ENCODE data around the gene BCL2L11. TPM values are rescaled to one million over a fixed set of nuclear protein-coding genes. Genes with fewer than 3 reads are reported as not detected.
A peak's percentile ranks its signal among the peaks of the same experiment; 100 is the strongest.

The BCL2L11 gene
- total and polyA plus RNA-seq, 2 experiments from 2014 or later, result 12.3 to 25.3 TPM

DNA sequence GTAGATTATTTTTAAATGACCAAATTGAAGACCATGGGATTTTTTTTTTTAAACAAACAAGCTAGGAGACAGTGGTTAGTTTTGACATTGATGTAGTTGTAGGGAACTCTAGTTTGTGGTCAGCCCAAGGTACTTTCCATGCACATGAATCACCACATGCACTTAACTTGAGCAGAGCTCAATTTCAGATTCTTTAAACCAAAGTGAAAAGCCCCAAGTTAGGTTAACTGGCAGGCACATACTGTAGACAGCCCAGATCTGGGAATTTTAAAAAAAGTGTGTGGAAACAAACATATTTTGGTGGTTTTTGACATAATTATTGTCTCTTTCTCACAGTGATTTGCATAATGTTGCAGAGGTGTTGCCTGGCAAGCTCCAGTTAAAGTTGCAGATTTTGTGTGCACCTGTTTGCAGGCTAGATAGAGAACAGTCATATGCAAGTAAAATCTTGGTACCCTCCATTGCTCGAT, 88.4 kb downstream of the BCL2L11 start:
- Histone ChIP-seq H3K27ac (peak overlapping the region; percentile 52), H3K4me2 (no peak overlapping the region), H3K79me2 (no peaks in the 10 kb centered on the region), H4K20me1 (ENCODE audit: insufficient read depth, poor library complexity, severe bottlenecking) (no peaks in the 10 kb centered on the region), H3K9me3 (ENCODE audit: low read depth) (no peaks in the 10 kb centered on the region), H3K36me3 (replicated peaks; ENCODE audit: insufficient read depth, low read depth) (no peaks in the 10 kb centered on the region), H3K9me2 (replicated peaks; ENCODE audit: insufficient read depth) (no peaks in the 10 kb centered on the region), H2AFZ (no peak overlapping the region), H3K27me3 (no peaks in the 10 kb centered on the region), H3K4me3 (no peak overlapping the region), H3K4me1 (ENCODE audit: insufficient read depth) (peaks cover 8% of the 10 kb centered on the region)
- TF ChIP-seq, protein P1, sequence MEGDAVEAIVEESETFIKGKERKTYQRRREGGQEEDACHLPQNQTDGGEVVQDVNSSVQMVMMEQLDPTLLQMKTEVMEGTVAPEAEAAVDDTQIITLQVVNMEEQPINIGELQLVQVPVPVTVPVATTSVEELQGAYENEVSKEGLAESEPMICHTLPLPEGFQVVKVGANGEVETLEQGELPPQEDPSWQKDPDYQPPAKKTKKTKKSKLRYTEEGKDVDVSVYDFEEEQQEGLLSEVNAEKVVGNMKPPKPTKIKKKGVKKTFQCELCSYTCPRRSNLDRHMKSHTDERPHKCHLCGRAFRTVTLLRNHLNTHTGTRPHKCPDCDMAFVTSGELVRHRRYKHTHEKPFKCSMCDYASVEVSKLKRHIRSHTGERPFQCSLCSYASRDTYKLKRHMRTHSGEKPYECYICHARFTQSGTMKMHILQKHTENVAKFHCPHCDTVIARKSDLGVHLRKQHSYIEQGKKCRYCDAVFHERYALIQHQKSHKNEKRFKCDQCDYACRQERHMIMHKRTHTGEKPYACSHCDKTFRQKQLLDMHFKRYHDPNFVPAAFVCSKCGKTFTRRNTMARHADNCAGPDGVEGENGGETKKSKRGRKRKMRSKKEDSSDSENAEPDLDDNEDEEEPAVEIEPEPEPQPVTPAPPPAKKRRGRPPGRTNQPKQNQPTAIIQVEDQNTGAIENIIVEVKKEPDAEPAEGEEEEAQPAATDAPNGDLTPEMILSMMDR (IDR thresholded peaks at IDR 0.05; ENCODE audit: poor library complexity), result no peak
- TF ChIP-seq EZH2 (IDR thresholded peaks at IDR 0.05; ENCODE audit: borderline replicate concordance), result no peak
- DNase-seq (ENCODE audit: low spot score), result no peak
- 86% methylated on average over 1 of the region's 1 CpG for WGBS (ENCODE audit: low lambda C conversion rate, missing lambda C conversion rate)

DNA sequence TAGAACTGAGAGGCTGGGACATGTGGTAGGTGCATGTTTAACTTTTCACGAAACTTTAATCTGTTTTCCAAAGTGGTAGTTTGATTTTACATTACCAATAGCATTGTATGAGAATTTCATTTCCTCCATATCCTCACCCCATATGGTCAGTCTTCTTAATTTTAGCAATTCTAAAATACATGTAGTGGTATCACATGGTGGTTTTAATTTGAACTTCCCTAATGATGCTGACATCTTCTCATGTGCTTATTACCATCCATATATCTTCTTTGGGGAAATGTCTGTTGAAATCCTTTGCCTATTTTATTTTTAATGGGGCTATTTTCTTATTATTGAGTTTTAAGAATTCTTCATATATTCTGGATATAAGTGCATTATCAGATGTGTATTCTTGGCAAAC, 89.3 kb downstream of the BCL2L11 start:
- TF ChIP-seq, protein P1 (IDR thresholded peaks at IDR 0.05; ENCODE audit: poor library complexity), result no peak
- TF ChIP-seq EZH2 (IDR thresholded peaks at IDR 0.05; ENCODE audit: borderline replicate concordance) (no peak), EZH2phosphoT487 (IDR thresholded peaks at IDR 0.05; ENCODE audit: low read depth, severe bottlenecking, unreplicated experiment) (no peak)
- no peak overlapping the region for H3K4me2 ChIP-seq
- no peaks in the 10 kb centered on the region for H3K9me3 ChIP-seq (ENCODE audit: low read depth)
- no peaks in the 10 kb centered on the region for H3K79me2 ChIP-seq
- 100% methylated on average over 1 of the region's 1 CpG for WGBS (ENCODE audit: low lambda C conversion rate, missing lambda C conversion rate)
- H3K27me3 ChIP-seq, result no peaks in the 10 kb centered on the region
- no peaks in the 10 kb centered on the region for H4K20me1 ChIP-seq (ENCODE audit: insufficient read depth, poor library complexity, severe bottlenecking)
- no peaks in the 10 kb centered on the region for H3K9me2 ChIP-seq (replicated peaks; ENCODE audit: insufficient read depth)
- no peaks in the 10 kb centered on the region for H3K36me3 ChIP-seq (replicated peaks; ENCODE audit: insufficient read depth, low read depth)
- H3K4me3 ChIP-seq, result no peak overlapping the region
- peaks cover 8% of the 10 kb centered on the region for H3K4me1 ChIP-seq (ENCODE audit: insufficient read depth)
- no peak overlapping the region for H2AFZ ChIP-seq
- DNase-seq (ENCODE audit: low spot score), result no peak
- no peak overlapping the region for H3K27ac ChIP-seq

DNA sequence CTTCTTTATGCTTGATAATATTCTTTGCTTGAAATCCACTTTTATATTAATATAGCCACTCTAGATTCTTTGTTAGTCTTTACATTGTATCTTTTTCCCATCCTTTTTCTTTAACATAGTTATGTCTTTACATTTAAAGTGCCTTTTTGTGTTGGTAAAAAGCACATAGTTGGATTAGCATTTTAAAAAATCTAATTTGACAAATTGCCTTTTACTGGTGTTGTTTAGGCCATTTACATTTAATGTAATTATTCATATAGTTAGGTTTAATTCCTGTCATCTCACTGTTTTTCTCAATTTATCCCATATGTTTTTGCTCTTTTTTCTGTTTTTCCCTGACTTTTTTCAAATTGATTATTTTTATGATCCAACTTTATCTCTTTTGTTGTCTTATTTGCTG, 93.2 kb downstream of the BCL2L11 start:
- no peaks in the 10 kb centered on the region for H3K9me3 ChIP-seq (ENCODE audit: low read depth)
- H3K36me3 ChIP-seq (replicated peaks; ENCODE audit: insufficient read depth, low read depth), result no peaks in the 10 kb centered on the region
- H3K27me3 ChIP-seq, result no peaks in the 10 kb centered on the region
- no peak overlapping the region for H3K4me2 ChIP-seq
- H4K20me1 ChIP-seq (ENCODE audit: insufficient read depth, poor library complexity, severe bottlenecking), result no peaks in the 10 kb centered on the region
- no peak for DNase-seq (ENCODE audit: low spot score)
- no peaks in the 10 kb centered on the region for H3K9me2 ChIP-seq (replicated peaks; ENCODE audit: insufficient read depth)
- no peak overlapping the region for H3K4me3 ChIP-seq
- H3K79me2 ChIP-seq, result no peaks in the 10 kb centered on the region
- TF ChIP-seq EZH2 (IDR thresholded peaks at IDR 0.05; ENCODE audit: borderline replicate concordance) (no peak), EZH2phosphoT487 (IDR thresholded peaks at IDR 0.05; ENCODE audit: low read depth, severe bottlenecking, unreplicated experiment) (no peak)
- TF ChIP-seq, protein P1 (IDR thresholded peaks at IDR 0.05; ENCODE audit: poor library complexity), result no peak
- H2AFZ ChIP-seq, result no peak overlapping the region
- no peaks in the 10 kb centered on the region for H3K4me1 ChIP-seq (ENCODE audit: insufficient read depth)
- H3K27ac ChIP-seq, result no peak overlapping the region

Data from hepatocyte (in vitro differentiated cells).